Measurements from ENCODE around the gene PEPD. TPM values are rescaled to one million over a fixed set of nuclear protein-coding genes. Genes with fewer than 3 reads are reported as not detected.

Gene PEPD
- total and polyA plus RNA-seq, 2 of the 4 experiments (the other 2 are of a cell fraction) = 36.7 to 88.4 TPM

DNA sequence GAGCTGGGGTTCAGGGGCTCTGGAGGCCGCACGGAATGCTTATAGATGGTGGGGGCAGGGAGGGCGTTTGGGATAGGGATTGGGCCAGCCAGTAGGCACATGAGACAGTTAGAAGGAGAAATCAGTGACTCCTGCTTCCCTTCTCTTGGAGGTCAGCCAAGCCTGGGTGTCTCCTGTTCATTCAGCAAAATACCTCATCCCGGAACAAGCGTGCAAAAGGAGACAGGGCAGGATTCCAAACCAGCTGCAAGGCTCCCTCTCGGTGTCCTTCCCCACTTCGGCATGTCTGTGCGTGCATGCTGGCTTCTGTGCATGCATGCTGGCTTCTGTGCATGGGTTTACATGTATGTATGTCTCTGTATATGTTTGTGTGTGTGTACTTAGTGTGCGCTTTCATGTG lies 37.3 kb upstream of the PEPD start:
- no peak overlapping the region for H4K8ac ChIP-seq (ENCODE audit: low read depth in 2 of 2, low read length in 2 of 2)
- in situ Hi-C loops (cut with MboI; ENCODE audit: low sequenced_read_pairs) = no loop called here
- dilution Hi-C loops (cut with HindIII; ENCODE audit: low sequenced_read_pairs, unreplicated experiment) = no loop called here
- H3K4me1 ChIP-seq (ENCODE audit: control insufficient read depth, insufficient read depth, low read length) = no peaks in the 10 kb centered on the region
- H2BK5ac ChIP-seq (ENCODE audit: low read depth, low read length, poor library complexity, severe bottlenecking) = no peak overlapping the region
- no peaks in the 10 kb centered on the region for H3K9me1 ChIP-seq (ENCODE audit: insufficient read depth, low read length)
- ATAC-seq (ENCODE audit: low read depth) = no peak
- no peak overlapping the region for H3K23ac ChIP-seq (ENCODE audit: low read depth, low read length)
- no peak overlapping the region for H4K5ac ChIP-seq (ENCODE audit: low read depth, low read length)
- no peak overlapping the region for H3K14ac ChIP-seq (replicated peaks; ENCODE audit: low read depth, low read length)
- no peak overlapping the region for H3K27ac ChIP-seq (ENCODE audit: insufficient read depth, low read length)
- no peak overlapping the region for H2AK9ac ChIP-seq (replicated peaks; ENCODE audit: low read depth, low read length, poor library complexity)
- H2BK15ac ChIP-seq (ENCODE audit: low read depth, low read length) = no peak overlapping the region
- no peak overlapping the region for H3K18ac ChIP-seq (ENCODE audit: low read depth, low read length)
- H4K20me1 ChIP-seq (ENCODE audit: insufficient read depth, low read length) = no peaks in the 10 kb centered on the region
- H3K56ac ChIP-seq (ENCODE audit: extremely low read depth, insufficient read depth, low read length) = no peak overlapping the region
- H3K4ac ChIP-seq (ENCODE audit: low read depth, low read length) = no peak overlapping the region
- H3K27me3 ChIP-seq (ENCODE audit: control insufficient read depth, insufficient read depth, low read length) = no peaks in the 10 kb centered on the region
- BruUV-seq (replicated peaks) = no TSS peak
- no peak for DNase-seq
- intact Hi-C loops (cut with micrococcal nuclease) = no loop called here
- H3K4me2 ChIP-seq (ENCODE audit: low read depth, low read length) = no peak overlapping the region
- H4K91ac ChIP-seq (ENCODE audit: insufficient read depth, low read depth, low read length) = no peak overlapping the region
- H2BK120ac ChIP-seq (ENCODE audit: low read depth, low read length) = no peak overlapping the region
- H3K79me1 ChIP-seq (ENCODE audit: low read depth in 1 of 2, low read length in 2 of 2) = no peaks in the 10 kb centered on the region
- no peak overlapping the region for H3K9ac ChIP-seq (ENCODE audit: low read depth, low read length)
- no peaks in the 10 kb centered on the region for H3K36me3 ChIP-seq (ENCODE audit: control insufficient read depth, insufficient read depth, low read length)
- no peak overlapping the region for H2AFZ ChIP-seq (replicated peaks; ENCODE audit: low read length, poor library complexity)
- no peak overlapping the region for H3K4me3 ChIP-seq (ENCODE audit: insufficient read depth, low read depth, low read length)
- no peak overlapping the region for H2BK20ac ChIP-seq (ENCODE audit: low read depth, low read length)
- CTCF ChIA-PET = no interaction called here
- no peaks in the 10 kb centered on the region for H3K9me3 ChIP-seq (ENCODE audit: control insufficient read depth, insufficient read depth, low read length)
- POLR2A ChIA-PET (ENCODE audit: unreplicated experiment) = no interaction called here
- TF ChIP-seq BHLHE40 (IDR thresholded peaks at IDR 0.05; ENCODE audit: low read depth, low read length) (no peak), RCOR1 (IDR thresholded peaks at IDR 0.05; ENCODE audit: insufficient replicate concordance, low read length) (no peak), MAZ (IDR thresholded peaks at IDR 0.05; ENCODE audit: borderline replicate concordance, low read depth, low read length) (no peak), CEBPB (IDR thresholded peaks at IDR 0.05; ENCODE audit: low read depth, low read length) (no peak), CTCF (conservative IDR thresholded peaks at IDR 0.05; ENCODE audit: low read depth, low read length) (no peak), FOS (IDR thresholded peaks at IDR 0.05; ENCODE audit: low read depth, low read length) (no peak), NFE2L2 (IDR thresholded peaks at IDR 0.05; ENCODE audit: low read depth, low read length) (no peak), MXI1 (IDR thresholded peaks at IDR 0.05; ENCODE audit: borderline replicate concordance, low read depth, low read length) (no peak)
- no peak overlapping the region for H2AK5ac ChIP-seq (ENCODE audit: low read depth, low read length)
- no CpG with 5 or more reads among the region's 9 CpGs for WGBS, 2 experiments (ENCODE audit: extremely low coverage in 2 of 2, insufficient read length in 1 of 2)
